HUDEP-2 (cell line): ENCODE results near the gene CKMT2.
"Not testable (repeated sequence)": the region's sequence is repeated elsewhere in the genome, so short reads cannot be mapped to it uniquely, and the experiment has no call there.

ENCODE experiments used
- DNase-seq, 76 experiments: peaks; one replicate each; lab custom pipeline; 2025; ENCODE audit not compliant: unreplicated experiment in 76 of 76; lab: John Stamatoyannopoulos, UW

The CKMT2 gene

GRCh38 chr5:81247441-81247972 lies 14.4 kb downstream of the CKMT2 start:
- DNase-seq = no peak

- no peak for DNase-seq
Observed at GRCh38 chr5:81249240-81249639, 16.1 kb downstream of the CKMT2 start.

GRCh38 chr5:81250004-81250403 lies 16.9 kb downstream of the CKMT2 start:
- no peak for DNase-seq

GRCh38 chr5:81251922-81252321 lies 18.8 kb downstream of the CKMT2 start:
- no peak for DNase-seq

- no peak for DNase-seq
Observed at GRCh38 chr5:81252904-81253303, 19.8 kb downstream of the CKMT2 start.

- DNase-seq = no peak
Observed at GRCh38 chr5:81253875-81254274, 20.8 kb downstream of the CKMT2 start.

- no peak for DNase-seq
Observed at GRCh38 chr5:81254886-81255559, 21.9 kb downstream of the CKMT2 start.

- DNase-seq = no peak
Observed at GRCh38 chr5:81256766-81257165, 23.6 kb downstream of the CKMT2 start.

- DNase-seq = not testable (repeated sequence)
Observed at GRCh38 chr5:81262796-81263195, 29.7 kb downstream of the CKMT2 start.

- no peak for DNase-seq
Observed at GRCh38 chr5:81265101-81265500, 32.0 kb downstream of the CKMT2 start.

GRCh38 chr5:81268521-81269196 lies 35.5 kb downstream of the CKMT2 start:
- DNase-seq = no peak

GRCh38 chr5:81269751-81270393 lies 36.8 kb downstream of the CKMT2 start:
- DNase-seq = no peak

DNA sequence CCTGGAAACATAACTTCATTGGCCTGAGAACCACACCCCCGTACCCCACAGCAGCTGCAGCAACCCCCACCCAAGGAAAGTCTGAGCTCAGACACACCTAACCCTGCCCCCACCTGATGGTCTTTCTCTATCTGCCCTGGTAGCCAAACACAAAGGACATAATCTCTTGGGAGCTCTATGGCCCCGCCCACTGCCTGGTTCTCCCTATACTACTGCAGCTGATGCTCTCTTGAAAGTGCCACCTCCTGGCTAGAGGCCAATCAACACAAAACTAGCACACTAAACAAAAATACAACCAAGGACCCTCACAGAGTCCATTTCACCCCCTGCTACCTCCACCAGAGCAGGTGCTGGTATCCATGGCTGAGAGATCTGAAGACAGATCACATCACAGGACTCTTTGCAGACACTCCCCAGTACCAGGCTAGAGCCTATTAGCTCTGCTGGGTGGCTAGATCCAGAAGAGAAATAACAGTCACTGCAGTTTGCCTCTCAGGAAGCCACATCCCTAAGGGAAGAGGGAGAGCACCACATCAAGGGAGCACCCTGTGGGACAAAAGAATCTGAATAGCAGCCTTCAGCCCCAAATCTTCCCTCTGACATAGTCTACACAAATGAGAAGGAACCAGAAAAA lies 37.4 kb downstream of the CKMT2 start:
- peak in 3 of 76 experiments; percentile 2 to 7 (median 2) for DNase-seq

- DNase-seq = no peak
Observed at GRCh38 chr5:81283976-81284375, 50.9 kb downstream of the CKMT2 start.

GRCh38 chr5:81286059-81286617 lies 53.0 kb downstream of the CKMT2 start:
- DNase-seq = no peak

GRCh38 chr5:81288021-81288433 lies 54.9 kb downstream of the CKMT2 start:
- no peak for DNase-seq

DNA sequence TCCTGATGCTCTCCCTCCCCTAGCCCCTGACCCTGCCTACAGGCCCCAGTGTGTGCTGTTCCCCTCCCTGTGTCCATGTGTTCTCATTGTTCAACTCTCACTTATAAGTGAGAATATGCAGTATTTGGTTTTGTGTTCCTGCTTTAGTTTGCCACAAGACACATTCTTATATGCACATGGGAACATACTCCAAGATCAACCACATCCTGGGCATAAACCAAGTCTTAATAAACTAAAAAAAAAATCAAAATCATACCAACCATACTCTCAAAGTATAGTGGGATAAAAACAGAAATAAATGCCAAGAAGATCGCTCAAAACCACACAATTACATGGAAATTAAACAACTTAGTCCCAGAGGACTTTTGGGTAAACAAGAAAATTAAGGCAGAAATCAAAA lies 57.0 kb downstream of the CKMT2 start:
- no peak for DNase-seq

- no peak for DNase-seq
Observed at GRCh38 chr5:81292130-81292529, 59.0 kb downstream of the CKMT2 start.

GRCh38 chr5:81294021-81294420 lies 60.9 kb downstream of the CKMT2 start:
- DNase-seq = not testable (repeated sequence)

DNA sequence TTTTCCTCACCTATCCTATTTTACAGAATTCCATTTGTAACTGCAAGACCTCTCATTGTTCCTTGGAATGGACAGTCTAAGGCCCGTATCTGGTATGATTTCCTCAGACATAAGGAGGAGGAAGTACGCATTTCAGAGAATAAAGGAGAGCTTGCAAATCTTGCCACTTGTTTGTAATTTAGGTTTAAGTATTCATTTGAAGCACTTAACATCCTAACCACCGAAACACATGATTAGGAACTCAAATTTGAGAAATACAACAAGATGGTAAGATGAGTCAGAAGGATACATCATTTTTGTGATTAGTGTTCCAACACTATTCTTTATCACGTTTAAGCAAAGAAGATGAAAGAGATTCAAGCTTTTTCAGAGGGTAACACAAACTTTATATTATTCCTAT lies 64.4 kb downstream of the CKMT2 start:
- no peak for DNase-seq

DNA sequence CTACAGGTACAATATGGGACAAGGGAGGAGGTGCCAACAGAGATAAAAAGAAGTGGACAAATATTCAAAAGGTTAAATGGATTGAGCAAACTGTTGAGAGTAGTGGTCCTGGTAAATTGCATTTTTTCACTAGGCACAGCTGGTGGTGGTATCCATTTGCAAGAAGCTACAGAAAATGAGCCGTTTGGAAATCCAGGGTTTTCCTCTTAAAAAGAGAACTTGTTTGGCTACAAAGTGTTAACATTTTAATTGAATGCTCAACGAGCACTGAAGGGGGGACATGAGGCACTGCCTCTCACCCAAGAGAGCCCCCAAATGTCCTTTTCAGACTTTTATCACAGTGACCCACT lies 67.8 kb downstream of the CKMT2 start:
- peak in 3 of 76 experiments; percentile 4 to 19 (median 16) for DNase-seq
